HG03066 (cell line): ENCODE results near the gene TMEM223.
"Not testable (repeated sequence)": the region's sequence is repeated elsewhere in the genome, so short reads cannot be mapped to it uniquely, and the experiment has no call there.

Source experiments
- ATAC-seq: cut with Tn5 transposase; IDR thresholded peaks from one replicate; pipeline ENCODE4 v1.9.1; 2021; ENCODE audit warnings: low read depth; ENCODE audit not compliant: unreplicated experiment

TMEM223 gene

GRCh38 chr11:62804310-62805075 is 12.7 kb upstream of the TMEM223 start:
- peak; percentile 16 for ATAC-seq

GRCh38 chr11:62801071-62801470 is 9.3 kb upstream of the TMEM223 start:
- ATAC-seq = no peak

- no peak for ATAC-seq
Measured at GRCh38 chr11:62799486-62799885, 7.7 kb upstream of the TMEM223 start.

- no peak for ATAC-seq
Measured at GRCh38 chr11:62796281-62796680, 4.5 kb upstream of the TMEM223 start.

GRCh38 chr11:62794201-62794775 is 2.5 kb upstream of the TMEM223 start:
- ATAC-seq = no peak

- no peak for ATAC-seq
Measured at GRCh38 chr11:62792202-62792575, 383 bp upstream of the TMEM223 start.

GRCh38 chr11:62789576-62789975 is 2.2 kb downstream of the TMEM223 start:
- no peak for ATAC-seq

- no peak for ATAC-seq
Measured at GRCh38 chr11:62788991-62789390, 2.8 kb downstream of the TMEM223 start.

- peak; percentile 66 for ATAC-seq
Measured at GRCh38 chr11:62787005-62787759, 4.6 kb downstream of the TMEM223 start, which contains the start of gene TMEM179B. TMEM179B (plus strand) TSS chr11:62787402; CDS start chr11:62787432, 30 bp downstream.

GRCh38 chr11:62786318-62787004 is 5.3 kb downstream of the TMEM223 start:
- peak; percentile 73 for ATAC-seq

- no peak for ATAC-seq
Measured at GRCh38 chr11:62782753-62783152, 9.1 kb downstream of the TMEM223 start.

GRCh38 chr11:62778441-62778840 is 13.4 kb downstream of the TMEM223 start:
- ATAC-seq = no peak

- ATAC-seq = no peak
Measured at GRCh38 chr11:62777389-62777788, 14.4 kb downstream of the TMEM223 start.

GRCh38 chr11:62775646-62776045 is 16.2 kb downstream of the TMEM223 start:
- no peak for ATAC-seq

GRCh38 chr11:62774407-62774806 is 17.4 kb downstream of the TMEM223 start:
- no peak for ATAC-seq

GRCh38 chr11:62771144-62772021 is 20.4 kb downstream of the TMEM223 start, which contains the start of gene TAF6L:
TAF6L (plus strand) TSS chr11:62771396; CDS start chr11:62775784, 4,388 bp downstream.
- peak; percentile 68 for ATAC-seq

- ATAC-seq = no peak
Measured at GRCh38 chr11:62770778-62771143, 21.0 kb downstream of the TMEM223 start.

GRCh38 chr11:62760867-62761227 is 31.0 kb downstream of the TMEM223 start:
- ATAC-seq = not testable (repeated sequence)

- no peak for ATAC-seq
Measured at GRCh38 chr11:62757846-62758788, 33.7 kb downstream of the TMEM223 start.
